ENCODE measurements around the gene AGAP1.

The AGAP1 gene

GRCh38 chr2:236015171-236015570 lies 521.3 kb downstream of the AGAP1 start:
- H3K27me3 Mint-ChIP-seq: peaks cover 3% of the 10 kb centered on the region
- H3K4me3 Mint-ChIP-seq: no peak overlapping the region
- peaks cover 5% of the 10 kb centered on the region for H3K9me3 Mint-ChIP-seq
- peaks cover 5% of the 10 kb centered on the region for H3K4me1 Mint-ChIP-seq
- no peak for ATAC-seq (ENCODE audit: low read depth)
- no peaks in the 10 kb centered on the region for H3K36me3 Mint-ChIP-seq
- no peak overlapping the region for H3K27ac Mint-ChIP-seq
- no peak for DNase-seq (ENCODE audit: low spot score in 2 of 2)

GRCh38 chr2:236016496-236016895 lies 522.7 kb downstream of the AGAP1 start:
- ATAC-seq (ENCODE audit: low read depth) (no peak), DNase-seq (ENCODE audit: low spot score in 2 of 2) (no peak)
- Mint-ChIP-seq H3K36me3 (no peaks in the 10 kb centered on the region), H3K4me1 (peaks cover 5% of the 10 kb centered on the region), H3K9me3 (peaks cover 5% of the 10 kb centered on the region), H3K27me3 (peaks cover 3% of the 10 kb centered on the region), H3K4me3 (no peak overlapping the region), H3K27ac (no peak overlapping the region)

- H3K36me3 Mint-ChIP-seq: no peaks in the 10 kb centered on the region
- no peak overlapping the region for H3K4me3 Mint-ChIP-seq
- H3K4me1 Mint-ChIP-seq: peaks cover 5% of the 10 kb centered on the region
- H3K27me3 Mint-ChIP-seq: peaks cover 3% of the 10 kb centered on the region
- H3K27ac Mint-ChIP-seq: no peak overlapping the region
- DNase-seq (ENCODE audit: low spot score in 2 of 2): no peak
- H3K9me3 Mint-ChIP-seq: peaks cover 5% of the 10 kb centered on the region
- no peak for ATAC-seq (ENCODE audit: low read depth)
Observed at GRCh38 chr2:236017446-236017845, 523.6 kb downstream of the AGAP1 start.

- no peak overlapping the region for H3K27ac Mint-ChIP-seq
- H3K9me3 Mint-ChIP-seq: peaks cover 5% of the 10 kb centered on the region
- H3K36me3 Mint-ChIP-seq: no peaks in the 10 kb centered on the region
- H3K4me3 Mint-ChIP-seq: no peak overlapping the region
- DNase-seq (ENCODE audit: low spot score in 2 of 2) (no peak), ATAC-seq (ENCODE audit: low read depth) (no peak)
- H3K27me3 Mint-ChIP-seq: peaks cover 3% of the 10 kb centered on the region
- peaks cover 5% of the 10 kb centered on the region for H3K4me1 Mint-ChIP-seq
Observed at GRCh38 chr2:236019434-236019833, 525.6 kb downstream of the AGAP1 start.

- Mint-ChIP-seq H3K4me3 (no peak overlapping the region), H3K9me3 (no peaks in the 10 kb centered on the region), H3K27ac (no peak overlapping the region), H3K27me3 (no peaks in the 10 kb centered on the region), H3K36me3 (no peaks in the 10 kb centered on the region), H3K4me1 (no peaks in the 10 kb centered on the region)
- ATAC-seq (ENCODE audit: low read depth) (no peak), DNase-seq (ENCODE audit: low spot score in 2 of 2) (no peak)
Observed at GRCh38 chr2:236021499-236022057, 527.7 kb downstream of the AGAP1 start.

GRCh38 chr2:236022128-236022527 lies 528.3 kb downstream of the AGAP1 start:
- H3K9me3 Mint-ChIP-seq: no peaks in the 10 kb centered on the region
- no peaks in the 10 kb centered on the region for H3K4me1 Mint-ChIP-seq

GRCh38 chr2:236025892-236026291 lies 532.0 kb downstream of the AGAP1 start:
- Mint-ChIP-seq H3K9me3 (peaks cover 4% of the 10 kb centered on the region), H3K4me1 (no peaks in the 10 kb centered on the region), H3K4me3 (no peak overlapping the region), H3K27me3 (peaks cover 2% of the 10 kb centered on the region), H3K27ac (no peak overlapping the region), H3K36me3 (no peaks in the 10 kb centered on the region)
- no peak for ATAC-seq (ENCODE audit: low read depth)
- no peak for DNase-seq (ENCODE audit: low spot score in 2 of 2)

More at GRCh38 chr2:236022128-236022527, 528.3 kb downstream of the AGAP1 start:
- no peak overlapping the region for H3K4me3 Mint-ChIP-seq
- DNase-seq (ENCODE audit: low spot score in 2 of 2) (no peak), ATAC-seq (ENCODE audit: low read depth) (no peak)
- H3K27me3 Mint-ChIP-seq: no peaks in the 10 kb centered on the region
- H3K36me3 Mint-ChIP-seq: no peaks in the 10 kb centered on the region
- no peak overlapping the region for H3K27ac Mint-ChIP-seq

GRCh38 chr2:236026841-236027240 lies 533.0 kb downstream of the AGAP1 start:
- no peak overlapping the region for H3K27ac Mint-ChIP-seq
- DNase-seq (ENCODE audit: low spot score in 2 of 2): no peak
- no peaks in the 10 kb centered on the region for H3K4me1 Mint-ChIP-seq
- H3K4me3 Mint-ChIP-seq: no peak overlapping the region
- no peaks in the 10 kb centered on the region for H3K36me3 Mint-ChIP-seq
- ATAC-seq (ENCODE audit: low read depth): no peak
- peaks cover 6% of the 10 kb centered on the region for H3K9me3 Mint-ChIP-seq
- H3K27me3 Mint-ChIP-seq: peaks cover 2% of the 10 kb centered on the region

GRCh38 chr2:236028066-236028465 lies 534.2 kb downstream of the AGAP1 start:
- Mint-ChIP-seq H3K36me3 (no peaks in the 10 kb centered on the region), H3K27ac (no peak overlapping the region), H3K27me3 (peaks cover 6% of the 10 kb centered on the region), H3K4me1 (no peaks in the 10 kb centered on the region), H3K9me3 (peaks cover 11% of the 10 kb centered on the region), H3K4me3 (no peak overlapping the region)
- no peak for DNase-seq (ENCODE audit: low spot score in 2 of 2)
- ATAC-seq (ENCODE audit: low read depth): no peak

GRCh38 chr2:236033462-236033861 lies 539.6 kb downstream of the AGAP1 start:
- DNase-seq (ENCODE audit: low spot score in 2 of 2) (no peak), ATAC-seq (ENCODE audit: low read depth) (no peak)
- H3K36me3 Mint-ChIP-seq: no peaks in the 10 kb centered on the region
- no peak overlapping the region for H3K27ac Mint-ChIP-seq
- peaks cover 9% of the 10 kb centered on the region for H3K27me3 Mint-ChIP-seq
- no peaks in the 10 kb centered on the region for H3K4me1 Mint-ChIP-seq
- peaks cover 11% of the 10 kb centered on the region for H3K9me3 Mint-ChIP-seq
- H3K4me3 Mint-ChIP-seq: no peak overlapping the region

GRCh38 chr2:236034974-236035373 lies 541.1 kb downstream of the AGAP1 start:
- Mint-ChIP-seq H3K27me3 (peaks cover 9% of the 10 kb centered on the region), H3K27ac (no peak overlapping the region), H3K9me3 (peaks cover 11% of the 10 kb centered on the region), H3K4me1 (no peaks in the 10 kb centered on the region), H3K36me3 (no peaks in the 10 kb centered on the region), H3K4me3 (no peak overlapping the region)
- ATAC-seq (ENCODE audit: low read depth) (no peak), DNase-seq (ENCODE audit: low spot score in 2 of 2) (no peak)

GRCh38 chr2:236036045-236036444 lies 542.2 kb downstream of the AGAP1 start:
- no peak overlapping the region for H3K4me3 Mint-ChIP-seq
- no peaks in the 10 kb centered on the region for H3K36me3 Mint-ChIP-seq
- ATAC-seq (ENCODE audit: low read depth) (no peak), DNase-seq (ENCODE audit: low spot score in 2 of 2) (no peak)
- H3K9me3 Mint-ChIP-seq: peaks cover 5% of the 10 kb centered on the region
- peaks cover 7% of the 10 kb centered on the region for H3K27me3 Mint-ChIP-seq
- no peak overlapping the region for H3K27ac Mint-ChIP-seq
- no peaks in the 10 kb centered on the region for H3K4me1 Mint-ChIP-seq

GRCh38 chr2:236038096-236038495 lies 544.3 kb downstream of the AGAP1 start:
- Mint-ChIP-seq H3K4me1 (no peaks in the 10 kb centered on the region), H3K4me3 (no peak overlapping the region), H3K27ac (no peak overlapping the region), H3K27me3 (peaks cover 6% of the 10 kb centered on the region), H3K9me3 (no peaks in the 10 kb centered on the region), H3K36me3 (no peaks in the 10 kb centered on the region)
- DNase-seq (ENCODE audit: low spot score in 2 of 2) (no peak), ATAC-seq (ENCODE audit: low read depth) (no peak)

- H3K27ac Mint-ChIP-seq: no peak overlapping the region
- no peaks in the 10 kb centered on the region for H3K4me1 Mint-ChIP-seq
- no peak overlapping the region for H3K4me3 Mint-ChIP-seq
- ATAC-seq (ENCODE audit: low read depth) (no peak), DNase-seq (ENCODE audit: low spot score in 2 of 2) (no peak)
- H3K27me3 Mint-ChIP-seq: peaks cover 2% of the 10 kb centered on the region
- H3K36me3 Mint-ChIP-seq: no peaks in the 10 kb centered on the region
- H3K9me3 Mint-ChIP-seq: no peaks in the 10 kb centered on the region
Observed at GRCh38 chr2:236040600-236041328, 546.9 kb downstream of the AGAP1 start.

GRCh38 chr2:236041616-236042015 lies 547.8 kb downstream of the AGAP1 start:
- DNase-seq (ENCODE audit: low spot score in 2 of 2): no peak
- no peak overlapping the region for H3K4me3 Mint-ChIP-seq
- H3K36me3 Mint-ChIP-seq: no peaks in the 10 kb centered on the region
- H3K27ac Mint-ChIP-seq: no peak overlapping the region
- H3K27me3 Mint-ChIP-seq: peaks cover 4% of the 10 kb centered on the region
- H3K4me1 Mint-ChIP-seq: no peaks in the 10 kb centered on the region
- H3K9me3 Mint-ChIP-seq: no peaks in the 10 kb centered on the region
- ATAC-seq (ENCODE audit: low read depth): no peak

Data from memory B cell (primary cell).